ENCODE data around the gene IL1RAPL2.
A peak's percentile ranks its signal among the peaks of the same experiment; 100 is the strongest.
"Not testable (repeated sequence)": the region's sequence is repeated elsewhere in the genome, so short reads cannot be mapped to it uniquely, and the experiment has no call there.

Gene IL1RAPL2

GRCh38 chrX:104854790-104855340 is 288.9 kb downstream of the IL1RAPL2 start:
- DNase-seq (ENCODE audit: low read depth): no peak

- no peak for DNase-seq (ENCODE audit: low read depth)
Measured at GRCh38 chrX:104863466-104863865, 297.5 kb downstream of the IL1RAPL2 start.

GRCh38 chrX:104864296-104864695 is 298.3 kb downstream of the IL1RAPL2 start:
- DNase-seq (ENCODE audit: low read depth): no peak

GRCh38 chrX:104877504-104877903 is 311.5 kb downstream of the IL1RAPL2 start:
- DNase-seq (ENCODE audit: low read depth): no peak

GRCh38 chrX:104902070-104902469 is 336.1 kb downstream of the IL1RAPL2 start:
- DNase-seq (ENCODE audit: low read depth): no peak

GRCh38 chrX:104909694-104910093 is 343.7 kb downstream of the IL1RAPL2 start:
- not testable (repeated sequence) for DNase-seq (ENCODE audit: low read depth)

- DNase-seq (ENCODE audit: low read depth): peak; percentile 21
Measured at GRCh38 chrX:104913348-104913747, 347.3 kb downstream of the IL1RAPL2 start.

GRCh38 chrX:104914686-104915085 is 348.7 kb downstream of the IL1RAPL2 start:
- not testable (repeated sequence) for DNase-seq (ENCODE audit: low read depth)

GRCh38 chrX:104918122-104918521 is 352.1 kb downstream of the IL1RAPL2 start:
- no peak for DNase-seq (ENCODE audit: low read depth)

- DNase-seq (ENCODE audit: low read depth): no peak
Measured at GRCh38 chrX:104921584-104922205, 355.7 kb downstream of the IL1RAPL2 start.

GRCh38 chrX:104922206-104922621 is 356.2 kb downstream of the IL1RAPL2 start:
- peak; percentile 61 for DNase-seq (ENCODE audit: low read depth)

GRCh38 chrX:104929324-104929723 is 363.3 kb downstream of the IL1RAPL2 start:
- no peak for DNase-seq (ENCODE audit: low read depth)

- no peak for DNase-seq (ENCODE audit: low read depth)
Measured at GRCh38 chrX:104935581-104935980, 369.6 kb downstream of the IL1RAPL2 start.

GRCh38 chrX:104953251-104953650 is 387.3 kb downstream of the IL1RAPL2 start:
- no peak for DNase-seq (ENCODE audit: low read depth)

- no peak for DNase-seq (ENCODE audit: low read depth)
Measured at GRCh38 chrX:104961926-104962325, 395.9 kb downstream of the IL1RAPL2 start.

- no peak for DNase-seq (ENCODE audit: low read depth)
Measured at GRCh38 chrX:104968241-104968640, 402.2 kb downstream of the IL1RAPL2 start.

- DNase-seq (ENCODE audit: low read depth): no peak
Measured at GRCh38 chrX:104972737-104973136, 406.7 kb downstream of the IL1RAPL2 start.

- no peak for DNase-seq (ENCODE audit: low read depth)
Measured at GRCh38 chrX:104987063-104987462, 421.1 kb downstream of the IL1RAPL2 start.

GRCh38 chrX:104988038-104988437 is 422.0 kb downstream of the IL1RAPL2 start:
- no peak for DNase-seq (ENCODE audit: low read depth)

- DNase-seq (ENCODE audit: low read depth): no peak
Measured at GRCh38 chrX:104995546-104995945, 429.5 kb downstream of the IL1RAPL2 start.

- DNase-seq (ENCODE audit: low read depth): no peak
Measured at GRCh38 chrX:105006103-105006502, 440.1 kb downstream of the IL1RAPL2 start.

- no peak for DNase-seq (ENCODE audit: low read depth)
Measured at GRCh38 chrX:105006996-105007395, 441.0 kb downstream of the IL1RAPL2 start.

GRCh38 chrX:105013719-105014118 is 447.7 kb downstream of the IL1RAPL2 start:
- no peak for DNase-seq (ENCODE audit: low read depth)

GRCh38 chrX:105017641-105018040 is 451.6 kb downstream of the IL1RAPL2 start:
- no peak for DNase-seq (ENCODE audit: low read depth)
